Measurements from ENCODE around the gene HMX1. TPM values are rescaled to one million over a fixed set of nuclear protein-coding genes. Genes with fewer than 3 reads are reported as not detected.

HMX1 gene
- total RNA-seq, 4 donors from 2014 or later = not detected

GRCh38 chr4:8850830-8851188, 20.8 kb downstream of the HMX1 start:
- Histone ChIP-seq H3K9me3 (peaks cover 0 to 16% (median 0%) of the 10 kb centered on the region in 3 donors), H3K27ac (no peak overlapping the region), H3K27me3 (peaks cover 97% of the 10 kb centered on the region), H3K36me3 (no peaks in the 10 kb centered on the region), H3K4me1 (no peaks in the 10 kb centered on the region), H3K4me3 (no peak overlapping the region)
- no peak for ATAC-seq
- WGBS, 2 donors (ENCODE audit: low coverage in 1 of 2) = 68% methylated on average over 3 of the region's 8 CpGs; no CpG with 5 or more reads in 1 of the 2 donors
- TF ChIP-seq EP300 (IDR thresholded peaks at IDR 0.05) (no peak), POLR2AphosphoS5 (IDR thresholded peaks at IDR 0.05) (no peak), POLR2A (IDR thresholded peaks at IDR 0.05) (no peak)
- TF ChIP-seq, protein P1, sequence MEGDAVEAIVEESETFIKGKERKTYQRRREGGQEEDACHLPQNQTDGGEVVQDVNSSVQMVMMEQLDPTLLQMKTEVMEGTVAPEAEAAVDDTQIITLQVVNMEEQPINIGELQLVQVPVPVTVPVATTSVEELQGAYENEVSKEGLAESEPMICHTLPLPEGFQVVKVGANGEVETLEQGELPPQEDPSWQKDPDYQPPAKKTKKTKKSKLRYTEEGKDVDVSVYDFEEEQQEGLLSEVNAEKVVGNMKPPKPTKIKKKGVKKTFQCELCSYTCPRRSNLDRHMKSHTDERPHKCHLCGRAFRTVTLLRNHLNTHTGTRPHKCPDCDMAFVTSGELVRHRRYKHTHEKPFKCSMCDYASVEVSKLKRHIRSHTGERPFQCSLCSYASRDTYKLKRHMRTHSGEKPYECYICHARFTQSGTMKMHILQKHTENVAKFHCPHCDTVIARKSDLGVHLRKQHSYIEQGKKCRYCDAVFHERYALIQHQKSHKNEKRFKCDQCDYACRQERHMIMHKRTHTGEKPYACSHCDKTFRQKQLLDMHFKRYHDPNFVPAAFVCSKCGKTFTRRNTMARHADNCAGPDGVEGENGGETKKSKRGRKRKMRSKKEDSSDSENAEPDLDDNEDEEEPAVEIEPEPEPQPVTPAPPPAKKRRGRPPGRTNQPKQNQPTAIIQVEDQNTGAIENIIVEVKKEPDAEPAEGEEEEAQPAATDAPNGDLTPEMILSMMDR (IDR thresholded peaks at IDR 0.05) = no peak

DNA sequence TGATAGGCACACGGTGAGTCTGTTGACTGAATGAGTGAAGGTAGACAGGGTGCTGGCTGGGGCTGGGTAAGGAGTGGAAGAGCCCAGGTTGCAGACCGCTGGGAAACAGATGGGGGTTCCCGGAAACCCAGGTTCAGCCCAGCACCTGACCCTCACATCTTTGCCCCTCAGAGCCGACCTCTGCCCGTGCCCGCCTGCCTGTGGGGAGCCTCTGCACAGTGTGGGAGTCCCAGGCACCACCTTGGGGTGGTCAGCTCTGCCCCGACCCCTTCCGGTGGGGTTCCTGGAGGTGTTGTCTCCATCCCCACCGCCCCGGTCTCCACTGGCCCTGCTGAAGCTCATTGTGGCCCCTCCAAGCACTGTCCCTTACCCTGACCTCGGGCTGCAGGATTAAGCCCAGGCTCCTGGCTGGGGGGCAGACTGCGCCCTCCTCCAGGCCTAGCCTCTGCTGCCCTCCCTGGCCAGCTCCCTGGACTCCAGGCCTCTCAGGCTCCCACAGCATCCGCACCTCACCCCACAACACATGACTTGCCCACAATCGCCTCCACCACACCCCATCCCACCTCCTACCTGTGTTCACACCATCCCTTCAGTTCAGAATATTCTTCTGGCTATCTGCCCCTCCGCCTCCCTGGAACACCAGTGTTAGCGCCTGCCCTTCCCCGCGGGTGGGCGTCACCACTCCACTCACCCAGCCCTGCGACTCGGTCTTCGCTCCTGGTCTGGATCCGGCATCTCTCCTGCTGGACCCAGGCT, 21.4 kb downstream of the HMX1 start:
- no peak overlapping the region for H3K4me3 ChIP-seq
- no peaks in the 10 kb centered on the region for H3K36me3 ChIP-seq
- WGBS, 2 donors (ENCODE audit: low coverage in 1 of 2) = 77 to 80% methylated on average over 2 to 13 of the region's 23 CpGs
- no peak overlapping the region for H3K27ac ChIP-seq
- ATAC-seq = no peak
- TF ChIP-seq EP300 (IDR thresholded peaks at IDR 0.05) = no peak
- TF ChIP-seq POLR2A (IDR thresholded peaks at IDR 0.05) = no peak
- H3K27me3 ChIP-seq = peaks cover 97% of the 10 kb centered on the region
- peaks cover 0 to 16% (median 0%) of the 10 kb centered on the region in 3 donors for H3K9me3 ChIP-seq
- H3K4me1 ChIP-seq = no peaks in the 10 kb centered on the region

- no peak overlapping the region for H3K27ac ChIP-seq
- H3K4me1 ChIP-seq = no peaks in the 10 kb centered on the region
- H3K9me3 ChIP-seq = peaks cover 0 to 17% (median 0%) of the 10 kb centered on the region in 3 donors
- TF ChIP-seq, protein P1 (IDR thresholded peaks at IDR 0.05) = no peak
- TF ChIP-seq EP300 (IDR thresholded peaks at IDR 0.05) (no peak), POLR2AphosphoS5 (IDR thresholded peaks at IDR 0.05) (no peak), POLR2A (IDR thresholded peaks at IDR 0.05) (no peak)
- H3K27me3 ChIP-seq = peaks cover 97% of the 10 kb centered on the region
- ATAC-seq = no peak
- 67% methylated on average over 4 of the region's 18 CpGs; no CpG with 5 or more reads in 1 of the 2 donors for WGBS, 2 donors (ENCODE audit: low coverage in 1 of 2)
- H3K36me3 ChIP-seq = no peaks in the 10 kb centered on the region
- H3K4me3 ChIP-seq = no peak overlapping the region
Measured at GRCh38 chr4:8849266-8850073, 22.2 kb downstream of the HMX1 start.

DNA sequence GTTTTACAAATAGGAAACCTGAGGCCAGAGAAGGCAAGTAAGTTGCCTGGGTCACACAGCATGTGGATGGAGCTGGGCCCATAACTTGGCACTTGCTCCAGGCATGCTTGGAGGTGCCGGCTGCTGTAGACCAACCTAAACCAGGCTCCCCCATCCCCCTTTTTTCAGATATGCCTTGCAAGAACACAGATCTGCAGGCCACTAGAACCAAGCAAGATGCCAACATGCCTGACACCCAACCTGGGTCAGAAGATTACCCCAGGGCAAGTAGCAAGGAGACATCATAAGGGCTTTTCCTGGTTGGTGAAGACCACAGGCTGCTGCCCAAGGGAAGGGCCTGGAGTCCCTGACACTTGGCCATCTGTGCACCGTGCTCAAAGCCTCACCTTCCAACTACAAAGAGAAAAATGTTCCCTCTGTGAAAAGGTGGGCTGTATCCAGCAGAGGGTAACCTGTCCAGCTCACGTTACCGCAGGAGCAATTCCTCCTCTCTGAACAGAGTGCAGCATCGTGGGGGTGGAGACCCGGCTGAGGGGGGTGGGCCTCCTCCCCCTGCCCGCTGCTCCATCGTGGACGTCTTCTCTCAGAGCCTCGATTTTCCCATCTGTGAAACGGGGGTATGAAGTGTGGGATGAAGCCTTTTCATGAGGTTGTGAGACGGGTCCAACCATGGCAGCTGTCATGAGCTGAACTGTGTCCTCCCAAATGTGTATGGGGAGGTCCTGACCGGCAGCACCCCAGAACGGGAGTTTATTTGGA, 23.0 kb downstream of the HMX1 start:
- H3K27me3 ChIP-seq = peaks cover 97% of the 10 kb centered on the region
- no peaks in the 10 kb centered on the region for H3K4me1 ChIP-seq
- no peak overlapping the region for H3K27ac ChIP-seq
- ATAC-seq = no peak
- no peaks in the 10 kb centered on the region for H3K36me3 ChIP-seq
- TF ChIP-seq POLR2A (IDR thresholded peaks at IDR 0.05) (no peak), POLR2AphosphoS5 (IDR thresholded peaks at IDR 0.05) (no peak), EP300 (IDR thresholded peaks at IDR 0.05) (no peak)
- TF ChIP-seq, protein P1 (IDR thresholded peaks at IDR 0.05) = no peak
- H3K9me3 ChIP-seq = peaks cover 0 to 24% (median 0%) of the 10 kb centered on the region in 3 donors
- WGBS, 2 donors (ENCODE audit: low coverage in 1 of 2) = 25 to 53% methylated on average over 1 to 6 of the region's 14 CpGs
- no peak overlapping the region for H3K4me3 ChIP-seq

DNA sequence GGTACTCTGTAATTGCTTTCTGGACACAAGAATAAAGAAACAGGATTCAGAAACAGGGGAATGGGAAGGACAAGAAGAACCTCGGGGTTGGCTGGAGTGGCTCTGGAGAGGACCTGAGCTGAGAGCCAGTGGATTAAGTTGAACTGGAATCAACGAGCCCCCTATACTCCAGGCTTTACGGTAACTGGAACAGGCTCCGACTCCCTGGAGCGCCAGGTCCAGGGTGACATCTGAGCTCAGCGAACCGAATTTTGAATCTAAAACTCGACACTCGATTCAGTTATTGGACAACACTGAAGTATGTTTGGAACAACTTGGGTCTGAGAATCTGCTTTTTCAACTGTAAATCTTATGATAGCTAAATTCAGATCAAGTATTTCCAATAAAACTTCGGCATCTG, 23.9 kb downstream of the HMX1 start:
- no peak for ATAC-seq
- Histone ChIP-seq H3K27ac (no peak overlapping the region), H3K27me3 (peaks cover 92% of the 10 kb centered on the region), H3K36me3 (no peaks in the 10 kb centered on the region), H3K4me1 (no peaks in the 10 kb centered on the region), H3K4me3 (no peak overlapping the region), H3K9me3 (peaks cover 0 to 23% (median 0%) of the 10 kb centered on the region in 3 donors)
- TF ChIP-seq, protein P1 (IDR thresholded peaks at IDR 0.05) = no peak
- no peak for TF ChIP-seq POLR2AphosphoS5 (IDR thresholded peaks at IDR 0.05)
- WGBS, 2 donors (ENCODE audit: low coverage in 1 of 2) = 2 to 4% methylated on average over 7 to 10 of the region's 10 CpGs

Measured in gastroesophageal sphincter (tissue), 4 donors.